ENCODE results near the gene FIGNL1.

FIGNL1 gene

GRCh38 chr7:50479743-50480517 is 29.8 kb upstream of the FIGNL1 start:
- Histone ChIP-seq H3K4me3 (ENCODE audit: insufficient read depth, low read length, poor library complexity, severe bottlenecking) (no peak overlapping the region), H3K27me3 (ENCODE audit: low read length) (no peaks in the 10 kb centered on the region), H3K9ac (ENCODE audit: low read length) (no peak overlapping the region), H3K36me3 (ENCODE audit: low read length) (no peaks in the 10 kb centered on the region), H4K20me1 (ENCODE audit: low read depth, low read length) (no peaks in the 10 kb centered on the region), H3K27ac (ENCODE audit: low read depth, low read length) (no peak overlapping the region), H3K79me2 (ENCODE audit: insufficient read depth, low read length) (no peaks in the 10 kb centered on the region), H3F3A (ENCODE audit: insufficient read depth) (no peaks in the 10 kb centered on the region), H3K9me2 (replicated peaks; ENCODE audit: insufficient read depth, low read length) (no peaks in the 10 kb centered on the region), H3K9me3 (ENCODE audit: insufficient read depth, low read length) (no peaks in the 10 kb centered on the region), H3K4me2 (ENCODE audit: low read depth, low read length, poor library complexity, severe bottlenecking) (no peak overlapping the region), H2AFZ (ENCODE audit: low read depth, low read length, severe bottlenecking) (no peak overlapping the region)
- TF ChIP-seq EZH2phosphoT487 (conservative IDR thresholded peaks at IDR 0.05; ENCODE audit: low read length) = no peak
- no peak for TF ChIP-seq CTCF (IDR thresholded peaks at IDR 0.05; ENCODE audit: insufficient read depth, low read length, poor library complexity, severe bottlenecking)

GRCh38 chr7:50477640-50478039 is 27.5 kb upstream of the FIGNL1 start:
- TF ChIP-seq CTCF (IDR thresholded peaks at IDR 0.05; ENCODE audit: insufficient read depth, low read length, poor library complexity, severe bottlenecking) (no peak), EZH2phosphoT487 (conservative IDR thresholded peaks at IDR 0.05; ENCODE audit: low read length) (no peak)
- H2AFZ ChIP-seq (ENCODE audit: low read depth, low read length, severe bottlenecking) = no peak overlapping the region
- H3F3A ChIP-seq (ENCODE audit: insufficient read depth) = no peaks in the 10 kb centered on the region
- no peaks in the 10 kb centered on the region for H3K9me2 ChIP-seq (replicated peaks; ENCODE audit: insufficient read depth, low read length)
- H3K4me2 ChIP-seq (ENCODE audit: low read depth, low read length, poor library complexity, severe bottlenecking) = no peak overlapping the region
- no peaks in the 10 kb centered on the region for H3K27me3 ChIP-seq (ENCODE audit: low read length)
- no peaks in the 10 kb centered on the region for H4K20me1 ChIP-seq (ENCODE audit: low read depth, low read length)
- no peaks in the 10 kb centered on the region for H3K9me3 ChIP-seq (ENCODE audit: insufficient read depth, low read length)
- H3K36me3 ChIP-seq (ENCODE audit: low read length) = no peaks in the 10 kb centered on the region
- no peak overlapping the region for H3K9ac ChIP-seq (ENCODE audit: low read length)
- no peaks in the 10 kb centered on the region for H3K79me2 ChIP-seq (ENCODE audit: insufficient read depth, low read length)
- H3K27ac ChIP-seq (ENCODE audit: low read depth, low read length) = no peak overlapping the region
- H3K4me3 ChIP-seq (ENCODE audit: insufficient read depth, low read length, poor library complexity, severe bottlenecking) = no peak overlapping the region

GRCh38 chr7:50476953-50477625 is 26.9 kb upstream of the FIGNL1 start:
- H3K9me2 ChIP-seq (replicated peaks; ENCODE audit: insufficient read depth, low read length) = no peaks in the 10 kb centered on the region

More at GRCh38 chr7:50476953-50477625, 26.9 kb upstream of the FIGNL1 start:
- Histone ChIP-seq H3K9ac (ENCODE audit: low read length) (no peak overlapping the region), H2AFZ (ENCODE audit: low read depth, low read length, severe bottlenecking) (no peak overlapping the region), H3K27ac (ENCODE audit: low read depth, low read length) (no peak overlapping the region), H3F3A (ENCODE audit: insufficient read depth) (no peaks in the 10 kb centered on the region), H3K9me3 (ENCODE audit: insufficient read depth, low read length) (no peaks in the 10 kb centered on the region), H3K27me3 (ENCODE audit: low read length) (no peaks in the 10 kb centered on the region), H3K79me2 (ENCODE audit: insufficient read depth, low read length) (no peaks in the 10 kb centered on the region), H4K20me1 (ENCODE audit: low read depth, low read length) (no peaks in the 10 kb centered on the region), H3K4me3 (ENCODE audit: insufficient read depth, low read length, poor library complexity, severe bottlenecking) (no peak overlapping the region), H3K36me3 (ENCODE audit: low read length) (no peaks in the 10 kb centered on the region), H3K4me2 (ENCODE audit: low read depth, low read length, poor library complexity, severe bottlenecking) (no peak overlapping the region)
- TF ChIP-seq EZH2phosphoT487 (conservative IDR thresholded peaks at IDR 0.05; ENCODE audit: low read length) (no peak), CTCF (IDR thresholded peaks at IDR 0.05; ENCODE audit: insufficient read depth, low read length, poor library complexity, severe bottlenecking) (no peak)

Data from SU-DHL-6 (cell line).